ENCODE measurements around the gene CCAR1. TPM values are rescaled to one million over a fixed set of nuclear protein-coding genes. Genes with fewer than 3 reads are reported as not detected.

The CCAR1 gene, protein sequence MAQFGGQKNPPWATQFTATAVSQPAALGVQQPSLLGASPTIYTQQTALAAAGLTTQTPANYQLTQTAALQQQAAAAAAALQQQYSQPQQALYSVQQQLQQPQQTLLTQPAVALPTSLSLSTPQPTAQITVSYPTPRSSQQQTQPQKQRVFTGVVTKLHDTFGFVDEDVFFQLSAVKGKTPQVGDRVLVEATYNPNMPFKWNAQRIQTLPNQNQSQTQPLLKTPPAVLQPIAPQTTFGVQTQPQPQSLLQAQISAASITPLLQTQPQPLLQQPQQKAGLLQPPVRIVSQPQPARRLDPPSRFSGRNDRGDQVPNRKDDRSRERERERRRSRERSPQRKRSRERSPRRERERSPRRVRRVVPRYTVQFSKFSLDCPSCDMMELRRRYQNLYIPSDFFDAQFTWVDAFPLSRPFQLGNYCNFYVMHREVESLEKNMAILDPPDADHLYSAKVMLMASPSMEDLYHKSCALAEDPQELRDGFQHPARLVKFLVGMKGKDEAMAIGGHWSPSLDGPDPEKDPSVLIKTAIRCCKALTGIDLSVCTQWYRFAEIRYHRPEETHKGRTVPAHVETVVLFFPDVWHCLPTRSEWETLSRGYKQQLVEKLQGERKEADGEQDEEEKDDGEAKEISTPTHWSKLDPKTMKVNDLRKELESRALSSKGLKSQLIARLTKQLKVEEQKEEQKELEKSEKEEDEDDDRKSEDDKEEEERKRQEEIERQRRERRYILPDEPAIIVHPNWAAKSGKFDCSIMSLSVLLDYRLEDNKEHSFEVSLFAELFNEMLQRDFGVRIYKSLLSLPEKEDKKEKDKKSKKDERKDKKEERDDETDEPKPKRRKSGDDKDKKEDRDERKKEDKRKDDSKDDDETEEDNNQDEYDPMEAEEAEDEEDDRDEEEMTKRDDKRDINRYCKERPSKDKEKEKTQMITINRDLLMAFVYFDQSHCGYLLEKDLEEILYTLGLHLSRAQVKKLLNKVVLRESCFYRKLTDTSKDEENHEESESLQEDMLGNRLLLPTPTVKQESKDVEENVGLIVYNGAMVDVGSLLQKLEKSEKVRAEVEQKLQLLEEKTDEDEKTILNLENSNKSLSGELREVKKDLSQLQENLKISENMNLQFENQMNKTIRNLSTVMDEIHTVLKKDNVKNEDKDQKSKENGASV
- polyA plus RNA-seq: 10 to 100 TPM; 33.9 to 78.7 (median 54.7) TPM
- long read RNA-seq, donor 1, full-length matches to known transcripts: 11 of 129 reads
- long read RNA-seq, donor 1, partial matches to known transcripts: 118 of 129 reads
- long read RNA-seq, donor 1, other reads (novel, unspliced or antisense): 0 of 129 reads
- long read RNA-seq, donor 2, partial matches to known transcripts: 6 of 8 reads
- long read RNA-seq, donor 2, other reads (novel, unspliced or antisense): 0 of 8 reads
- long read RNA-seq, donor 3, partial matches to known transcripts: 31 of 34 reads
- long read RNA-seq, donor 3, other reads (novel, unspliced or antisense): 0 of 34 reads
- long read RNA-seq, donor 4, partial matches to known transcripts: 0 of 1 reads
- long read RNA-seq, donor 4, other reads (novel, unspliced or antisense): 0 of 1 reads
- long read RNA-seq, donor 5, partial matches to known transcripts: 0 of 2 reads
- long read RNA-seq, donor 5, other reads (novel, unspliced or antisense): 0 of 2 reads
- long read RNA-seq, donor 6, partial matches to known transcripts: 27 of 27 reads
- long read RNA-seq, donor 6, other reads (novel, unspliced or antisense): 0 of 27 reads
- long read RNA-seq, donor 7: 0 reads
- long read RNA-seq, donor 8, partial matches to known transcripts: 5 of 5 reads
- long read RNA-seq, donor 8, other reads (novel, unspliced or antisense): 0 of 5 reads
- long read RNA-seq, donor 9, partial matches to known transcripts: 11 of 13 reads
- long read RNA-seq, donor 9, other reads (novel, unspliced or antisense): 0 of 13 reads
- long read RNA-seq, donor 10, partial matches to known transcripts: 63 of 65 reads
- long read RNA-seq, donor 10, other reads (novel, unspliced or antisense): 0 of 65 reads

DNA sequence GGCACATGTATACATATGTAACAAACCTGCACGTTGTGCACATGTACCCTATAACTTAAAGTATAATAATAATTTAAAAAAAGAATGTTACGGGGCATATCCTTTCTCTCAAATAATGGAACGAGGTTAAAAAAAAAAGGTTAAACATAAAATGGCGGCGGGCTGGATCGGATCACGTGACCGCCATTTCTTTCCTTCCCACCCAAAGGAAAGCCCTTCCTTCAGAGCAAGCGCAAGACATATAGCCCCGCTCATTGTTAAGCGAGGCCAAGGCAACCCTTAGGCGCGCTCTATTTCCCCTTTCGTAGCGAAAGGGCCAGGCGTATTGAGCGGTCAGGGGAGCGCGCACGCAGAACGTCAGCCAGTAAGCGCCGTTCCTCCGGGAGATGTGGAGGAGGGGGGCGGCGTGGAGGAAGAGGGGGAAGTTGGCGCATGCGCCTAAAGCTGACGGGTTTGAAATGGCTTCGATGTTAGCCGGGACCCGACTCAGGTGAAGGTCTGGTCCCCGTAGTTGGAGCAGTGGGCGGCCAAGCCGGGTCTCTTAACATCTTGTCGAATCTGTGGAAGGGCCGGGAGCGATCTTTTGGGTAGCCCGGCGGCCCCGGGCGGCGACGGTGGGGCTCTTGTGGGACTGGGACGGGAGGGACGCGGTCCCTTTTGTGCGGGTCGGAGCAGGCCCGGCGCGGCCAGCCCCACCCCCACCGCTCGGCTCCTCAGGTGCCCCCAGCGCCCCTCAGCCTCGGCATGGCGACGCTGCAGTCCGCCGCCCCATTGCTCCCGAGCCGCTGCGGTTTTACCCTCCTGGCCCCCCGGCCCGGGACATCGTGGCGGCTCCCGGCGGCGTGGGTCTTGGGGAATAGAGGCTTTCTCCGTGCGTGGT lies at the start of gene CCAR1:
Gene CCAR1 (plus strand): TSS at position 447 of the 880 bp plus-strand sequence. CDS start 1,266 bp downstream, outside the sequence.
- Histone ChIP-seq H3K9me3 (ENCODE audit: control insufficient read depth in 2 of 2, insufficient read depth in 1 of 2, low read depth in 1 of 2, low read length in 1 of 2) (no peaks in the 10 kb centered on the region), H3K4me1 (ENCODE audit: control insufficient read depth in 3 of 3, insufficient read depth in 2 of 3, low read depth in 1 of 3, low read length in 2 of 3) (peaks cover 0 to 6% (median 0%) of the 10 kb centered on the region in 3 donors), H3K4me3 (ENCODE audit: low read depth in 1 of 3, low read length in 3 of 3) (peak within 1 kb of the TSS; percentile 90 to 97 (median 93)), H3K27me3 (ENCODE audit: control insufficient read depth in 3 of 3, insufficient read depth in 3 of 3, low read length in 3 of 3) (no peaks in the 10 kb centered on the region), H3K36me3 (ENCODE audit: control insufficient read depth in 3 of 3, insufficient read depth in 2 of 3, low read depth in 1 of 3, low read length in 3 of 3) (peaks cover 0 to 30% (median 3%) of the 10 kb centered on the region in 3 donors), H3K27ac (ENCODE audit: low read depth in 1 of 3, low read length in 2 of 3) (peak within 1 kb of the TSS; percentile 77 to 97 (median 86))
- DNase-seq (peak; percentile 98 to 99), FAIRE-seq (peak; percentile 59)
- 0 to 1% (median 0%) methylated on average over 69 to 72 of the region's 72 CpGs for WGBS, 3 donors

- FAIRE-seq (no peak), DNase-seq (peak in 1 of 2 donors; percentile 40)
- Histone ChIP-seq H3K4me3 (ENCODE audit: low read depth in 1 of 3, low read length in 3 of 3) (peak overlapping the region in 1 of 3 donors; percentile 25), H3K27me3 (ENCODE audit: control insufficient read depth in 3 of 3, insufficient read depth in 3 of 3, low read length in 3 of 3) (no peaks in the 10 kb centered on the region), H3K4me1 (ENCODE audit: control insufficient read depth in 3 of 3, insufficient read depth in 2 of 3, low read depth in 1 of 3, low read length in 2 of 3) (no peaks in the 10 kb centered on the region), H3K27ac (ENCODE audit: low read depth in 1 of 3, low read length in 2 of 3) (no peak overlapping the region), H3K36me3 (ENCODE audit: control insufficient read depth in 3 of 3, insufficient read depth in 2 of 3, low read depth in 1 of 3, low read length in 3 of 3) (peaks cover 0 to 24% (median 2%) of the 10 kb centered on the region in 3 donors), H3K9me3 (ENCODE audit: control insufficient read depth in 2 of 2, insufficient read depth in 1 of 2, low read depth in 1 of 2, low read length in 1 of 2) (no peaks in the 10 kb centered on the region)
- WGBS, 3 donors: 34 to 64% (median 50%) methylated on average over 3 of the region's 3 CpGs
Measured at GRCh38 chr10:68684413-68684812, 36.6 kb upstream of the CCAR1 start.

DNA sequence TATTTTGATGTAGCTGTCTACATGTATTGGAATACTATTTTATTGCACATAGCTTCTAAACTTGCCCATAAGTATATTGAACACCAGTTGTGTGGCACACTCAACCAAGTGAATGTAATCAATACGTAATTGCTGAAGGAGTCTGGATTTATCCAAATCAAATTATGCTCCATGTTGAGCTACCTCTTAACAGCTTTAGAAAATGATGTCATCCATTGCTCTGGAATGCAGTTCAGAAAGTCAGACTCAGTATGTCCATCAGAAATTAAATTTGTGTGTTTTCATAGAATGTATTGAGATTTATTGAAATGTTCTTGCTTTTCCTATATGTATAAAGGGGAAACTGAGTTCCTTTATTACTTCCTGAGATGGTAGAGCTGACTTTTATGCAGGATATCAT lies 25.0 kb upstream of the CCAR1 start:
- Histone ChIP-seq H3K9me3 (ENCODE audit: control insufficient read depth in 2 of 2, insufficient read depth in 1 of 2, low read depth in 1 of 2, low read length in 1 of 2) (no peaks in the 10 kb centered on the region), H3K27me3 (ENCODE audit: control insufficient read depth in 3 of 3, insufficient read depth in 3 of 3, low read length in 3 of 3) (no peaks in the 10 kb centered on the region), H3K27ac (ENCODE audit: low read depth in 1 of 3, low read length in 2 of 3) (no peak overlapping the region), H3K4me3 (ENCODE audit: low read depth in 1 of 3, low read length in 3 of 3) (no peak overlapping the region), H3K4me1 (ENCODE audit: control insufficient read depth in 3 of 3, insufficient read depth in 2 of 3, low read depth in 1 of 3, low read length in 2 of 3) (no peaks in the 10 kb centered on the region), H3K36me3 (ENCODE audit: control insufficient read depth in 3 of 3, insufficient read depth in 2 of 3, low read depth in 1 of 3, low read length in 3 of 3) (peaks cover 0 to 4% (median under 1%) of the 10 kb centered on the region in 3 donors)
- 86 to 92% (median 89%) methylated on average over 1 of the region's 1 CpG for WGBS, 3 donors
- FAIRE-seq (no peak), DNase-seq (no peak)

GRCh38 chr10:68697106-68697505 lies 23.9 kb upstream of the CCAR1 start:
- H3K9me3 ChIP-seq (ENCODE audit: control insufficient read depth in 2 of 2, insufficient read depth in 1 of 2, low read depth in 1 of 2, low read length in 1 of 2): no peaks in the 10 kb centered on the region
- no peaks in the 10 kb centered on the region for H3K36me3 ChIP-seq (ENCODE audit: control insufficient read depth in 3 of 3, insufficient read depth in 2 of 3, low read depth in 1 of 3, low read length in 3 of 3)
- DNase-seq (no peak), FAIRE-seq (no peak)
- no peaks in the 10 kb centered on the region for H3K27me3 ChIP-seq (ENCODE audit: control insufficient read depth in 3 of 3, insufficient read depth in 3 of 3, low read length in 3 of 3)
- no peak overlapping the region for H3K4me3 ChIP-seq (ENCODE audit: low read depth in 1 of 3, low read length in 3 of 3)
- 93 to 100% (median 97%) methylated on average over 1 of the region's 1 CpG for WGBS, 3 donors
- H3K27ac ChIP-seq (ENCODE audit: low read depth in 1 of 3, low read length in 2 of 3): no peak overlapping the region
- no peaks in the 10 kb centered on the region for H3K4me1 ChIP-seq (ENCODE audit: control insufficient read depth in 3 of 3, insufficient read depth in 2 of 3, low read depth in 1 of 3, low read length in 2 of 3)

- WGBS, 3 donors: 45 to 65% (median 60%) methylated on average over 1 of the region's 1 CpG
- no peak for FAIRE-seq
Measured at GRCh38 chr10:68700197-68700596, 20.8 kb upstream of the CCAR1 start.

GRCh38 chr10:68705548-68705947 lies 15.5 kb upstream of the CCAR1 start:
- FAIRE-seq (no peak), DNase-seq (no peak)
- 92 to 95% (median 93%) methylated on average over 1 of the region's 1 CpG for WGBS, 3 donors
- Histone ChIP-seq H3K4me3 (ENCODE audit: low read depth in 1 of 3, low read length in 3 of 3) (no peak overlapping the region), H3K4me1 (ENCODE audit: control insufficient read depth in 3 of 3, insufficient read depth in 2 of 3, low read depth in 1 of 3, low read length in 2 of 3) (no peaks in the 10 kb centered on the region), H3K27me3 (ENCODE audit: control insufficient read depth in 3 of 3, insufficient read depth in 3 of 3, low read length in 3 of 3) (no peaks in the 10 kb centered on the region), H3K36me3 (ENCODE audit: control insufficient read depth in 3 of 3, insufficient read depth in 2 of 3, low read depth in 1 of 3, low read length in 3 of 3) (no peaks in the 10 kb centered on the region), H3K9me3 (ENCODE audit: control insufficient read depth in 2 of 2, insufficient read depth in 1 of 2, low read depth in 1 of 2, low read length in 1 of 2) (no peaks in the 10 kb centered on the region), H3K27ac (ENCODE audit: low read depth in 1 of 3, low read length in 2 of 3) (no peak overlapping the region)

More at GRCh38 chr10:68700197-68700596, 20.8 kb upstream of the CCAR1 start:
- Histone ChIP-seq H3K27me3 (ENCODE audit: control insufficient read depth in 3 of 3, insufficient read depth in 3 of 3, low read length in 3 of 3) (no peaks in the 10 kb centered on the region), H3K9me3 (ENCODE audit: control insufficient read depth in 2 of 2, insufficient read depth in 1 of 2, low read depth in 1 of 2, low read length in 1 of 2) (no peaks in the 10 kb centered on the region), H3K36me3 (ENCODE audit: control insufficient read depth in 3 of 3, insufficient read depth in 2 of 3, low read depth in 1 of 3, low read length in 3 of 3) (no peaks in the 10 kb centered on the region), H3K27ac (ENCODE audit: low read depth in 1 of 3, low read length in 2 of 3) (no peak overlapping the region), H3K4me1 (ENCODE audit: control insufficient read depth in 3 of 3, insufficient read depth in 2 of 3, low read depth in 1 of 3, low read length in 2 of 3) (no peaks in the 10 kb centered on the region), H3K4me3 (ENCODE audit: low read depth in 1 of 3, low read length in 3 of 3) (no peak overlapping the region)
- no peak for DNase-seq

Measured in small intestine (tissue), 16 donors.